Suprapubic skin (tissue), 4 donors: ENCODE data around the gene FYTTD1. TPM values are rescaled to one million over a fixed set of nuclear protein-coding genes. Genes with fewer than 3 reads are reported as not detected.
A peak's percentile ranks its signal among the peaks of the same experiment; 100 is the strongest.

Experiments used
- DNase-seq, 2 donors: peaks; one replicate each; pipeline ENCODE4 v3.0.0-alpha.2; 2019; ENCODE audit warnings: low spot score in 2 of 2
- H3K27ac ChIP-seq: fragments of 200-600 bp; sonication (generic); one replicate; pipeline ENCODE4 v1.5.1; 2019
- H3K27me3 ChIP-seq: fragments of 200-600 bp; sonication (generic); one replicate; pipeline ENCODE4 v1.5.1; 2019
- H3K36me3 ChIP-seq: fragments of 200-600 bp; sonication (generic); one replicate; pipeline ENCODE4 v1.5.1; 2019
- H3K4me1 ChIP-seq: fragments of 200-600 bp; sonication (generic); one replicate; pipeline ENCODE4 v1.5.1; 2019
- H3K4me3 ChIP-seq: fragments of 200-600 bp; sonication (generic); one replicate; pipeline ENCODE4 v1.5.1; 2019; ENCODE audit warnings: mild to moderate bottlenecking
- H3K9me3 ChIP-seq: fragments of 200-600 bp; sonication (generic); one replicate; pipeline ENCODE4 v1.5.1; 2019
- EP300 ChIP-seq: sonication (generic); formaldehyde crosslinking; IDR thresholded peaks from one replicate; pipeline ENCODE4 v1.6.1; 2017; ENCODE audit warnings: antibody characterized with exemption
- POLR2A ChIP-seq, 2 donors: fragments of 450-650 bp; IDR thresholded peaks; one replicate each; pipeline ENCODE4 v1.6.1; 2017; ENCODE audit warnings: antibody characterized with exemption in 2 of 2, mild to moderate bottlenecking in 2 of 2, moderate library complexity in 2 of 2
- POLR2AphosphoS5 ChIP-seq, 3 donors: sonication (generic); formaldehyde crosslinking; IDR thresholded peaks; one replicate each; pipeline ENCODE4 v1.6.1; 2017; ENCODE audit warnings: antibody characterized with exemption in 3 of 3
- whole genome bisulfite sequencing: methylation state at CpG from one replicate; pipeline ENCODE4 v1.1.5; 2018; 5-methylcytosine and 5-hydroxymethylcytosine counted together
- total RNA-seq, 4 donors: library from RNA; depleted of rRNA; stranded (reverse); fragments of >200 nt; gene quantifications; one replicate each; pipeline ENCODE4 v1.1.0, GENCODE V29; 2016
- TF ChIP-seq, protein P1 (sequence below), 2 donors: fragments of 200-600 bp in 1 of 2; fragments of 450-650 bp in 1 of 2; sonication (generic) in 1 of 2; IDR thresholded peaks; one replicate each; pipeline ENCODE4 v1.5.1; 2016 to 2019; ENCODE audit warnings: antibody characterized with exemption in 2 of 2, mild to moderate bottlenecking in 1 of 2, moderate library complexity in 1 of 2

FYTTD1 gene
- total RNA-seq, 4 donors from 2014 or later: 46.6 to 53.3 (median 49.9) TPM

DNA sequence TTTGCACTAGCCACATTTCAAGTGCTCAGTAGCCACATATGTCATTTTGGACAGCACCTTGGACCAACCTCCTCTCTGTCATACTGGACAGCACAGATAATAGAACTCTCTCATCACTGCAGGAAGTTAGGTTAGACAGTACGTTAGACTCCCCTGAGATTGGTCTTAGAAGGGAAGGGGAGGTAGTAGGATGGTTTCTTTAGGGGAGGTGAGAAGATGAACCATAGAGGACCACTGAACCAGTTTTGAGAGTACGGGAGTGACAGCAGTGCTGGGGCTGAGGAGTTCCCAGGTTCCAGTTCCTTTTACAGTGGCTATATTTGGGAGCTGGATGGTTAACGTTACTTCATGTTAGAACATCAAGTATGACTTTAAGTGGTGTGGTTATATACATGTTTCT lies 49.2 kb downstream of the FYTTD1 start:
- no peaks in the 10 kb centered on the region for H3K27me3 ChIP-seq
- H3K27ac ChIP-seq: no peak overlapping the region
- WGBS: 82% methylated on average over 3 of the region's 3 CpGs
- DNase-seq: no peak
- H3K9me3 ChIP-seq: no peaks in the 10 kb centered on the region
- H3K4me3 ChIP-seq: no peak overlapping the region
- H3K4me1 ChIP-seq: peaks cover 17% of the 10 kb centered on the region
- TF ChIP-seq, protein P1, sequence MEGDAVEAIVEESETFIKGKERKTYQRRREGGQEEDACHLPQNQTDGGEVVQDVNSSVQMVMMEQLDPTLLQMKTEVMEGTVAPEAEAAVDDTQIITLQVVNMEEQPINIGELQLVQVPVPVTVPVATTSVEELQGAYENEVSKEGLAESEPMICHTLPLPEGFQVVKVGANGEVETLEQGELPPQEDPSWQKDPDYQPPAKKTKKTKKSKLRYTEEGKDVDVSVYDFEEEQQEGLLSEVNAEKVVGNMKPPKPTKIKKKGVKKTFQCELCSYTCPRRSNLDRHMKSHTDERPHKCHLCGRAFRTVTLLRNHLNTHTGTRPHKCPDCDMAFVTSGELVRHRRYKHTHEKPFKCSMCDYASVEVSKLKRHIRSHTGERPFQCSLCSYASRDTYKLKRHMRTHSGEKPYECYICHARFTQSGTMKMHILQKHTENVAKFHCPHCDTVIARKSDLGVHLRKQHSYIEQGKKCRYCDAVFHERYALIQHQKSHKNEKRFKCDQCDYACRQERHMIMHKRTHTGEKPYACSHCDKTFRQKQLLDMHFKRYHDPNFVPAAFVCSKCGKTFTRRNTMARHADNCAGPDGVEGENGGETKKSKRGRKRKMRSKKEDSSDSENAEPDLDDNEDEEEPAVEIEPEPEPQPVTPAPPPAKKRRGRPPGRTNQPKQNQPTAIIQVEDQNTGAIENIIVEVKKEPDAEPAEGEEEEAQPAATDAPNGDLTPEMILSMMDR (IDR thresholded peaks at IDR 0.05): no peak
- TF ChIP-seq POLR2A (IDR thresholded peaks at IDR 0.05) (no peak), EP300 (no peak), POLR2AphosphoS5 (IDR thresholded peaks at IDR 0.05) (no peak)
- no peaks in the 10 kb centered on the region for H3K36me3 ChIP-seq

DNA sequence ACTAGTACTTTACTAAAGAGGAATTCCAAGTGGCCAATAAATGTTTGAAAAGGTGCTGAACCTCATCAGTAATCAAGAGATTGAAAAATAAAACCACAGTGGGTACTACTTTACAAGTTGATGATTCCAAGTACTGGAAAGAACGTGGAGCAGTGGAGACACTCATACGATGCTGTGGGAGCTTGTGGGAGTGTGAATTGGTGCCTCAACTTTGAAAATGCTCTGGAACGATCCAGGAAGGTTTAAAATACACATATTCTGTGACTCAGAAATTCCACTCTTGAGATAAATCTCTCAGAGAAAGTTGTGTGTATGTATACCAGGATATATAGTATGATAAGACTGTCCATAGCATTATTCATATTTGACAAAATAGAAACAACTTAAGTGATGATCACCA lies 50.7 kb downstream of the FYTTD1 start:
- Histone ChIP-seq H3K4me3 (no peak overlapping the region), H3K36me3 (no peaks in the 10 kb centered on the region), H3K4me1 (peaks cover 9% of the 10 kb centered on the region), H3K9me3 (no peaks in the 10 kb centered on the region), H3K27ac (no peak overlapping the region), H3K27me3 (no peaks in the 10 kb centered on the region)
- 84% methylated on average over 3 of the region's 3 CpGs for WGBS
- TF ChIP-seq POLR2A (IDR thresholded peaks at IDR 0.05): no peak
- TF ChIP-seq, protein P1 (IDR thresholded peaks at IDR 0.05): no peak
- no peak for TF ChIP-seq POLR2AphosphoS5 (IDR thresholded peaks at IDR 0.05)
- no peak for TF ChIP-seq EP300
- no peak for DNase-seq

DNA sequence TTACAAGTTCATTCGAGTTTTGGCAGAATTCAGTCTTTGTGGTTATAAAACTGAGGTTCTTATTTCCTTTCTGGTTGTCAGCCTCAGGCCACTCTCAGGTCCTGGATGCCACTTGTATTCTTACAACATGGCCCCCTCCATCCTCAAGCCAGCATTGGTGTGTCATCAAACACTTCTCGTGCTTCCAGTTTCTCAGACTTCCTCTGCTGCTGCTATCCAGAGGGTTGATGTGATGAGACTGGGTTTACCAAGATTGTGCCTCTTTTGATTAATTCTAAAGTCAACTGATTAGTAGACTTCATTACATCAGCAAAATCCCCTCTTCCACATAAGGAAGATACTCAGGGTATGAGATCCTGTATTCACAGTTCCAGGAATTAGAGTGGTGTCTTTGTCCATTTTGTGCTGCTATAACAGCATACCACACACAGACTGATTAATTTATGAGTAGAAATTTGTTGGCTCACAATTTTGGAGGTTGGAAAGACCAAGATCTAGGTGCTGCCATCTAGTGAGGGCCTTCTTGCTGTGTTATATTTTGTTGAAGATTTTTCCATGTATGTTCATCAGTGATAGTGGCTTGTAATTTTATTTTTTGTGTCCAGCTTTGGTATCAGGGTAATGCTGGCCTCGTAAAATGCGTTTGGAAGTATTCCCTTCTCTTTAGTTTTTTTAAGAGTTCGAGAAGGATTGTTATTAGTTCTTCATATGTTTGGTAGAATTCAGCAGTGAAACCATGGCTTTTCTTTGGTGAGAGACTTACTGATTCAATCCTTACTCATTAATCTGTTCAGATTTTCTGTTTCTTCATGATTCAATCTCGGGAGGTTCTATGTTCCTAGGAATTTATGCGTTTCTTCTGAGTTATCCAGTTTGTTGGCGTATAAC lies 52.5 kb downstream of the FYTTD1 start:
- TF ChIP-seq, protein P1 (IDR thresholded peaks at IDR 0.05): peak in 1 of 2 donors; percentile 21
- no peak for TF ChIP-seq POLR2AphosphoS5 (IDR thresholded peaks at IDR 0.05)
- 62% methylated on average over 8 of the region's 8 CpGs for WGBS
- Histone ChIP-seq H3K4me1 (peaks cover 9% of the 10 kb centered on the region), H3K27ac (peak overlapping the region; percentile 5), H3K9me3 (no peaks in the 10 kb centered on the region), H3K27me3 (no peaks in the 10 kb centered on the region), H3K4me3 (no peak overlapping the region), H3K36me3 (no peaks in the 10 kb centered on the region)
- no peak for DNase-seq

DNA sequence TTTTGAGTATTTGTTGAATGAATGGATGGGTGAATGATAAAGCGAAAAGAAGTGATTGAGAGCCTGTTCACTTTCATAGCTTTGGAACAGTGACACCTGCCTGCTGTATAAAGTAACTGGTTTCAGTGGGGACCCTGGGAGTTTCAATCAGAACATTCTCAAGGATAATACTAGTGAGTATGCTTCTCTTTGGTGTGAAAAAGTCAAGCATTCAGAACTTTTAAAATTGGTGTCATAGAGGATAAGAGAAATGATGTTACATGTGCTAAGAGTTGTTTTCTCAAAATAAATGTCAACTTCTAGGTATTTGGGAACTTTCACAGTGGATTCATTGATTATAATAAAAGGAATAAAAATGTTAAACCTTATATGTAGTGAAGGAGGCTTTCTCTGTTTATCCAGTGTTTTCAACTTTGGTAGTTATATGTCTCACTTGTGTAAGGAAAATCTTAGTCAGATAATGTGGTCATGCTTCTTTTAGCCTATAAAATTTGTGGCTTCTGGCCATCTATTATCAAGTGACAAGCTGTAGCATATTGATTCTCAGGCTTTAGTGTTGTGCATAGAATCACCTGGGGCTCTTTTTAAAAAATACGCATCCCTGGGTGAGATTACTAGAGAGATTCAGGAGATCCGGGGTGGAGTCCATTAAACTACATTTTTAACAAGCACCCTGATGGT lies 53.2 kb downstream of the FYTTD1 start:
- TF ChIP-seq, protein P1 (IDR thresholded peaks at IDR 0.05): no peak
- no peak for TF ChIP-seq POLR2AphosphoS5 (IDR thresholded peaks at IDR 0.05)
- no peak for TF ChIP-seq EP300
- no peak for TF ChIP-seq POLR2A (IDR thresholded peaks at IDR 0.05)
- Histone ChIP-seq H3K27me3 (no peaks in the 10 kb centered on the region), H3K4me1 (peaks cover 10% of the 10 kb centered on the region), H3K36me3 (no peaks in the 10 kb centered on the region), H3K9me3 (no peaks in the 10 kb centered on the region), H3K4me3 (no peak overlapping the region), H3K27ac (no peak overlapping the region)
- DNase-seq: no peak
- WGBS: 80% methylated on average over 3 of the region's 3 CpGs

DNA sequence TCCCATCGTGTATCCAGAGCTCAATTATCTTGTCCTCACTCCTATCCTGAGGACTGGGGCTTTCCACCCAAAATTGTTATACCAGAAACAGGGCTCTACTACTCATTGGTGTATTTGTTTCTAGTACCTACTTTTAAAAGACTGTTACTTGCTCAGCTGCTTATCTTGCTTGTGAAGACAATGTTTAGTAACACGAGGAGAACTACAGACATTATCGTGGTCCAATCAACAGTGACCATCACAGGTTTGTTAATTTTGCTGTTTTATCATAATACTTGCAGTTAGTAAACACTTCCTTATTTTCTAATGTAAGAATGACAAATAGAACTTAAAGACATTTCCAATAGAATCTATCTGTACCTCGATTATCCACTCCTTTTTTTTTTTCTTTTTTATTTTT lies 54.8 kb downstream of the FYTTD1 start:
- WGBS: 83% methylated on average over 4 of the region's 4 CpGs
- H3K27ac ChIP-seq: no peak overlapping the region
- H3K4me1 ChIP-seq: peaks cover 26% of the 10 kb centered on the region
- TF ChIP-seq, protein P1 (IDR thresholded peaks at IDR 0.05): no peak
- no peak for TF ChIP-seq POLR2AphosphoS5 (IDR thresholded peaks at IDR 0.05)
- H3K9me3 ChIP-seq: no peaks in the 10 kb centered on the region
- no peak for DNase-seq
- no peaks in the 10 kb centered on the region for H3K27me3 ChIP-seq
- no peaks in the 10 kb centered on the region for H3K36me3 ChIP-seq
- H3K4me3 ChIP-seq: no peak overlapping the region
